H1 (cell line): ENCODE measurements around the gene ASTN2. TPM values are rescaled to one million over a fixed set of nuclear protein-coding genes. Genes with fewer than 3 reads are reported as not detected.

Experiments used
- CTCF ChIA-PET: fragments of 300-600 bp; sonication (Branson Sonifier 250); formaldehyde crosslinking; loops from one replicate; lab custom pipeline; 2021; ENCODE audit not compliant: partially characterized antibody; lab: Charles Lee
- POLR2A ChIA-PET: fragments of 300-600 bp; sonication (Branson Sonifier 250); formaldehyde crosslinking; loops from one replicate; lab custom pipeline; 2021; ENCODE audit warnings: inconsistent platforms; ENCODE audit not compliant: partially characterized antibody; lab: Charles Lee
- DNase-seq, 2 experiments: peaks; one replicate each; pipeline versions ENCODE4 v3.0.0 to v3.0.0-alpha.2; 2010 to 2022; ENCODE audit warnings: low spot score in 2 of 2, low read depth in 1 of 2, mixed read lengths in 1 of 2
- FAIRE-seq: peaks from 2 replicates; lab custom pipeline; 2011; peaks lifted over from hg19 to GRCh38; lab: Jason Lieb, UNC
- H2AFZ ChIP-seq: 2 replicates; pipeline ENCODE4 v1.8.1; 2012; ENCODE audit warnings: low read length, inconsistent platforms
- H2AK5ac ChIP-seq: 2 replicates; pipeline ENCODE4 v1.6.1; 2013; ENCODE audit warnings: low read depth, low read length
- H2BK120ac ChIP-seq: replicated peaks from 2 replicates; pipeline ENCODE3; 2013; ENCODE audit warnings: low read depth, low read length, inconsistent platforms
- H2BK12ac ChIP-seq: 2 replicates; pipeline ENCODE4 v1.6.1; 2013; ENCODE audit warnings: low read depth, low read length
- H2BK15ac ChIP-seq: 2 replicates; pipeline ENCODE4 v1.6.1; 2013; ENCODE audit warnings: low read length
- H2BK20ac ChIP-seq: 2 replicates; pipeline ENCODE4 v1.6.1; 2013; ENCODE audit warnings: low read length
- H2BK5ac ChIP-seq: 2 replicates; pipeline ENCODE4 v1.6.1; 2013; ENCODE audit warnings: low read depth, low read length
- H3K14ac ChIP-seq: 2 replicates; pipeline ENCODE4 v1.6.1; 2013; ENCODE audit warnings: inconsistent platforms; ENCODE audit not compliant: insufficient read length
- H3K18ac ChIP-seq: 2 replicates; pipeline ENCODE4 v1.6.1; 2013; ENCODE audit warnings: low read length; ENCODE audit errors: extremely low read depth
- H3K23ac ChIP-seq: 2 replicates; pipeline ENCODE4 v1.6.1; 2013; ENCODE audit warnings: inconsistent platforms; ENCODE audit not compliant: insufficient read length
- H3K23me2 ChIP-seq: 2 replicates; pipeline ENCODE4 v1.6.1; 2013; ENCODE audit warnings: low read depth, low read length
- H3K27ac ChIP-seq: 2 replicates; pipeline ENCODE4 v1.6.1; 2011; ENCODE audit warnings: low read depth, low read length, inconsistent platforms
- H3K27me3 ChIP-seq, 4 experiments: replicated peaks in 1 of 4; 1 replicate in 1 of 4; 2 replicates in 3 of 4; pipeline versions ENCODE4 v1.6.1 to v1.8.1; 2011 to 2013; ENCODE audit warnings: low read length in 3 of 4, mild to moderate bottlenecking in 3 of 4, inconsistent platforms in 2 of 4, mixed read lengths in 2 of 4, moderate library complexity in 1 of 4; ENCODE audit not compliant: control insufficient read depth in 3 of 4, insufficient read depth in 3 of 4; ENCODE audit errors: extremely low read depth in 1 of 4
- H3K36me3 ChIP-seq, 4 experiments: 2 replicates each; pipeline versions ENCODE4 v1.6.1 to v1.8.1; 2011 to 2013; ENCODE audit warnings: mild to moderate bottlenecking in 4 of 4, low read length in 3 of 4, moderate library complexity in 2 of 4, control low read depth in 1 of 4, inconsistent platforms in 1 of 4; ENCODE audit not compliant: insufficient read depth in 4 of 4, control insufficient read depth in 2 of 4
- H3K4ac ChIP-seq: replicated peaks from 2 replicates; pipeline ENCODE3; 2013; ENCODE audit warnings: low read length, low read depth, mixed read lengths, inconsistent platforms; ENCODE audit not compliant: insufficient read length
- H3K4me1 ChIP-seq, 4 experiments: replicated peaks in 1 of 4; 1 replicate in 1 of 4; 2 replicates in 3 of 4; pipeline versions ENCODE4 v1.6.1 to v1.8.1; 2011 to 2013; ENCODE audit warnings: low read length in 3 of 4, inconsistent platforms in 2 of 4, mixed read lengths in 1 of 4; ENCODE audit not compliant: insufficient read depth in 4 of 4, control insufficient read depth in 3 of 4
- H3K4me2 ChIP-seq, 2 experiments: 2 replicates each; pipeline versions ENCODE4 v1.6.1 to v1.8.1; 2011 to 2013; ENCODE audit warnings: low read depth in 2 of 2, low read length in 2 of 2, control low read depth in 1 of 2, inconsistent platforms in 1 of 2, mild to moderate bottlenecking in 1 of 2; ENCODE audit not compliant: insufficient read depth in 1 of 2
- H3K4me3 ChIP-seq, 4 experiments: fragments of 200-600, 300-600 bp in 1 of 4; sonication (generic), shearing (Covaris generic), sonication (Bioruptor Twin) in 1 of 4; 2 replicates each; pipeline versions ENCODE4 v1.5.1 to v1.8.1; 2011 to 2016; ENCODE audit warnings: low read length in 4 of 4, low read depth in 3 of 4, control low read depth in 2 of 4, inconsistent platforms in 2 of 4, mild to moderate bottlenecking in 2 of 4, mixed read lengths in 1 of 4, moderate library complexity in 1 of 4; ENCODE audit not compliant: insufficient read depth in 2 of 4; ENCODE audit errors: extremely low read depth in 1 of 4
- H3K56ac ChIP-seq: replicated peaks from 2 replicates; pipeline ENCODE3; 2013; ENCODE audit warnings: low read depth, mild to moderate bottlenecking, mixed read lengths, low read length, inconsistent platforms; ENCODE audit not compliant: insufficient read length
- H3K79me1 ChIP-seq: 2 replicates; pipeline ENCODE4 v1.6.1; 2013; ENCODE audit warnings: low read depth, low read length, control low read depth
- H3K79me2 ChIP-seq, 2 experiments: 2 replicates each; pipeline versions ENCODE4 v1.6.1 to v1.8.1; 2012 to 2013; ENCODE audit warnings: low read length in 2 of 2, mild to moderate bottlenecking in 2 of 2, inconsistent platforms in 1 of 2; ENCODE audit not compliant: insufficient read depth in 2 of 2, control insufficient read depth in 1 of 2
- H3K9ac ChIP-seq, 4 experiments: replicated peaks in 1 of 4; 1 replicate in 1 of 4; 2 replicates in 3 of 4; pipeline versions ENCODE4 v1.6.1 to v1.8.1; 2011 to 2013; ENCODE audit warnings: low read depth in 3 of 4, low read length in 3 of 4, control low read depth in 2 of 4, mild to moderate bottlenecking in 2 of 4, moderate library complexity in 2 of 4, inconsistent platforms in 1 of 4; ENCODE audit errors: extremely low read depth in 1 of 4
- H3K9me3 ChIP-seq, 2 experiments: 2 replicates each; pipeline versions ENCODE4 v1.6.1 to v1.8.1; 2012 to 2013; ENCODE audit warnings: mild to moderate bottlenecking in 2 of 2, moderate library complexity in 2 of 2, control low read depth in 1 of 2, inconsistent platforms in 1 of 2, low read depth in 1 of 2, low read length in 1 of 2, mixed read lengths in 1 of 2; ENCODE audit not compliant: insufficient read depth in 2 of 2
- H4K20me1 ChIP-seq, 2 experiments: replicated peaks in 1 of 2; 2 replicates each; pipeline versions ENCODE3 to v1.8.1; 2011 to 2013; ENCODE audit warnings: inconsistent platforms in 2 of 2, low read length in 2 of 2, mild to moderate bottlenecking in 1 of 2; ENCODE audit not compliant: insufficient read depth in 2 of 2, control insufficient read depth in 1 of 2
- H4K5ac ChIP-seq: 2 replicates; pipeline ENCODE4 v1.6.1; 2013; ENCODE audit warnings: low read length, low read depth, mixed read lengths, inconsistent platforms; ENCODE audit not compliant: insufficient read length
- H4K8ac ChIP-seq: 2 replicates; pipeline ENCODE4 v1.8.0; 2013; ENCODE audit warnings: mild to moderate bottlenecking, moderate library complexity, low read length, inconsistent platforms; ENCODE audit not compliant: insufficient read depth; ENCODE audit errors: extremely low read depth
- H4K91ac ChIP-seq: replicated peaks from 2 replicates; pipeline ENCODE3; 2013; ENCODE audit warnings: low read length, mixed read lengths, inconsistent platforms; ENCODE audit not compliant: insufficient read length
- ASH2L ChIP-seq: fragments of 200-600, 300-600 bp; sonication (generic); IDR thresholded peaks from one replicate; pipeline ENCODE4 v1.7.1; 2017; ENCODE audit warnings: low read length
- CBX8 ChIP-seq: fragments of 300-800, 300-1000 bp; sonication (generic); IDR thresholded peaks from 2 replicates; pipeline ENCODE4 v1.7.1; 2016; ENCODE audit warnings: low read depth, low read length, borderline replicate concordance
- CHD1 ChIP-seq: IDR thresholded peaks from 2 replicates; pipeline ENCODE4 v1.6.1; 2012; ENCODE audit warnings: low read depth, low read length, improper control_type of control experiment
- FOSL1 ChIP-seq: IDR thresholded peaks from 2 replicates; pipeline ENCODE4 v1.6.1; 2011; ENCODE audit warnings: mild to moderate bottlenecking, low read depth, low read length, moderate library complexity; ENCODE audit not compliant: insufficient read depth
- HDAC6 ChIP-seq: IDR thresholded peaks from one replicate; pipeline ENCODE4 v1.7.1; 2012; ENCODE audit warnings: low read depth, mild to moderate bottlenecking, inconsistent platforms, low read length, moderate library complexity
- JUND ChIP-seq: IDR thresholded peaks from 2 replicates; pipeline ENCODE4 v1.6.1; 2011; ENCODE audit warnings: mild to moderate bottlenecking, improper control_type of control experiment, low read length
- KDM1A ChIP-seq: fragments of 200-600, 300-600 bp; sonication (generic); IDR thresholded peaks from 2 replicates; pipeline ENCODE4 v1.7.1; 2016; ENCODE audit warnings: mild to moderate bottlenecking, low read length, borderline replicate concordance
- KDM5A ChIP-seq: fragments of 200-600 bp; IDR thresholded peaks from 2 replicates; pipeline ENCODE4 v1.7.1; 2012; ENCODE audit warnings: mild to moderate bottlenecking, low read length, inconsistent platforms, mixed read lengths
- PHF8 ChIP-seq: fragments of 200-600 bp; sonication (generic); conservative IDR thresholded peaks from 2 replicates; pipeline ENCODE4 v1.7.1; 2012; ENCODE audit warnings: low read depth, mild to moderate bottlenecking, inconsistent platforms, low read length, moderate library complexity
- POLR2AphosphoS5 ChIP-seq: IDR thresholded peaks from 2 replicates; pipeline ENCODE4 v1.6.1; 2011; ENCODE audit warnings: low read depth, low read length
- RXRA ChIP-seq: IDR thresholded peaks from 2 replicates; pipeline ENCODE4 v1.6.1; 2011; ENCODE audit warnings: low read depth, mild to moderate bottlenecking, low read length, moderate library complexity; ENCODE audit not compliant: insufficient read depth
- SIRT6 ChIP-seq: IDR thresholded peaks from one replicate; pipeline ENCODE4 v1.7.1; 2012; ENCODE audit warnings: low read length, inconsistent platforms
- TAF7 ChIP-seq: optimal IDR thresholded peaks from 2 replicates; pipeline ENCODE3; 2011; ENCODE audit warnings: low read depth, mild to moderate bottlenecking, inconsistent platforms, low read length, moderate library complexity, borderline replicate concordance
- TEAD4 ChIP-seq: IDR thresholded peaks from 2 replicates; pipeline ENCODE4 v1.6.1; 2012; ENCODE audit warnings: low read depth, low read length, inconsistent platforms, mixed read lengths
- YY1 ChIP-seq: IDR thresholded peaks from 2 replicates; pipeline ENCODE4 v1.6.1; 2011; ENCODE audit warnings: low read depth, mild to moderate bottlenecking, low read length
- WGBS, 2 experiments: shearing (Covaris generic) in 1 of 2; methylation state at CpG; one replicate each; pipeline versions ENCODE4 v1.1.6 to v1.1.7; 2013 to 2015; ENCODE audit warnings: low lambda C conversion rate in 2 of 2, mixed read lengths in 2 of 2, inconsistent platforms in 1 of 2, low coverage in 1 of 2, missing lambda C conversion rate in 1 of 2; ENCODE audit not compliant: insufficient replicate concordance in 2 of 2, insufficient coverage in 1 of 2, insufficient read length in 1 of 2; ENCODE audit errors: extremely low coverage in 1 of 2, missing lambda C conversion rate in 1 of 2; 5-methylcytosine and 5-hydroxymethylcytosine counted together
- polyA plus RNA-seq, 7 experiments: library from polyadenylated mRNA; depleted of rRNA in 3 of 7; stranded (reverse) in 5 of 7; unstranded in 2 of 7; fragments of >200 nt in 5 of 7; fragments of 200-250 nt in 2 of 7; gene quantifications; 1 replicate in 5 of 7; 2 replicates in 1 of 7; 4 replicates in 1 of 7; pipeline versions ENCODE4 v1.2.1 to v1.2.3, GENCODE V29; 2011 to 2013; ENCODE audit warnings: missing spikeins in 2 of 7, mixed read lengths in 2 of 7
- total RNA-seq: library from RNA; stranded (reverse); fragmentation: NEBNext Ultra II Directional; extraction: Animal tissue kit (Norgen Biotek cat#: 25700); gene quantifications from 2 replicates; pipeline ENCODE4 v1.2.1, GENCODE V29; 2021

ASTN2 gene
- total and polyA plus RNA-seq, 2 of the 8 experiments (the other 6 are each of a cell fraction or from before 2014, with no cell fraction given), result 8.2 to 13.7 TPM

GRCh38 chr9:117253261-117253660 is 161.6 kb downstream of the ASTN2 start:
- H3K79me2 ChIP-seq, result no peaks in the 10 kb centered on the region
- H3K56ac ChIP-seq, result no peak overlapping the region
- H3K36me3 ChIP-seq, result no peaks in the 10 kb centered on the region
- H3K4me3 ChIP-seq, result no peak overlapping the region
- H2BK5ac ChIP-seq, result no peak overlapping the region
- POLR2A ChIA-PET, result no interaction called here
- no peaks in the 10 kb centered on the region for H3K79me1 ChIP-seq
- no peak overlapping the region for H2BK120ac ChIP-seq
- H2AFZ ChIP-seq, result no peak overlapping the region
- no peak overlapping the region for H4K91ac ChIP-seq
- H3K18ac ChIP-seq, result no peak overlapping the region
- H3K23ac ChIP-seq, result no peak overlapping the region
- no peak overlapping the region for H3K9ac ChIP-seq
- no peak overlapping the region for H3K4me2 ChIP-seq
- H3K4me1 ChIP-seq, result peaks cover 0 to 1% (median under 1%) of the 10 kb centered on the region in 4 experiments; a peak in 4 of 7 replicates
- peaks cover under 1 to 2% of the 10 kb centered on the region in 2 experiments for H4K20me1 ChIP-seq
- no peak overlapping the region for H3K27ac ChIP-seq
- no peak overlapping the region for H4K5ac ChIP-seq
- TF ChIP-seq KDM5A (no peak), HDAC6 (no peak), POLR2AphosphoS5 (no peak), ASH2L (no peak), TEAD4 (no peak), CHD1 (no peak), YY1 (no peak), JUND (no peak), KDM1A (no peak), TAF7 (no peak), SIRT6 (no peak), CBX8 (no peak), RXRA (no peak), PHF8 (no peak), FOSL1 (no peak)
- TF ChIP-seq, all 59 proteins: peak for 0
- no peaks in the 10 kb centered on the region for H3K27me3 ChIP-seq
- DNase-seq (no peak), FAIRE-seq (no peak)
- CTCF ChIA-PET, result interaction anchor here (0.6 to 3.2 kb wide), 3 partner anchors 11 to 160 kb away, joined by 3 to 14 read pairs (median 3); no protein-coding TSS in a partner anchor
- no peak overlapping the region for H2BK12ac ChIP-seq
- no peak overlapping the region for H3K14ac ChIP-seq
- no peaks in the 10 kb centered on the region for H3K23me2 ChIP-seq
- H3K9me3 ChIP-seq, result no peaks in the 10 kb centered on the region
- WGBS, 2 experiments, result 75% methylated on average over 2 of the region's 2 CpGs; no CpG with 5 or more reads in 1 of the 2 experiments
- no peak overlapping the region for H4K8ac ChIP-seq
- H2AK5ac ChIP-seq, result no peak overlapping the region
- no peak overlapping the region for H3K4ac ChIP-seq
- H2BK15ac ChIP-seq, result no peak overlapping the region
- no peak overlapping the region for H2BK20ac ChIP-seq
